GM18951 (cell line): ENCODE data around the gene IMMP2L.
"Not testable (repeated sequence)": the region's sequence is repeated elsewhere in the genome, so short reads cannot be mapped to it uniquely, and the experiment has no call there.

ENCODE experiments used
- POLR2A ChIP-seq: IDR thresholded peaks from 4 replicates; pipeline ENCODE4 v1.6.1; 2011; ENCODE audit warnings: mild to moderate bottlenecking; ENCODE audit not compliant: insufficient read length, insufficient read depth; ENCODE audit errors: extremely low read depth
- in situ Hi-C: fragments of 300-500 bp; cut with MboI; formaldehyde crosslinking; loops from one replicate; pipeline ENCODE4 v1.12.0; 2022; ENCODE audit warnings: low sequenced_read_pairs, mixed read lengths, inconsistent platforms; ENCODE audit not compliant: unreplicated experiment

The IMMP2L gene

GRCh38 chr7:111268941-111269340 lies 293.4 kb downstream of the IMMP2L start:
- TF ChIP-seq POLR2A: no peak
- in situ Hi-C loops: no loop called here

GRCh38 chr7:111266613-111267012 lies 295.7 kb downstream of the IMMP2L start:
- in situ Hi-C loops: no loop called here
- no peak for TF ChIP-seq POLR2A

DNA sequence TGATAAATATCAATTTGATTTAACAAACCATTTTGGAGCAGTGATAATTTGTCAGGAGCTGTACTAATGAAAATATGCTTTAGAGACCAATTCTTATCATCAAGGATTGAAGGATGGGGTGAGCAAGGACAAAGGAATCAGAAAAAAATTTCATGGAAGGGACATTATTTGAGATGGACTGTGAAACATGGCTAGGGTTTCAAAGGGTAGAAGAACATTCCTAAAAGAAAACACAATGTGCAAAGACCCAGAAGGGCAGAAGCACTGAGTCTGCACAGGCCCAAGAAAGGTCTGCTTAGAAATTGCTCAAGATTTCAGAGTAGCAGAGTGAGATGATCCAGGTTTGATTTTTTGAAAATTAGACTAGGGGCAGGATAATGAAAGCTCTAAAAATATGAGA lies 296.9 kb downstream of the IMMP2L start:
- no peak for TF ChIP-seq POLR2A
- in situ Hi-C loops: no loop called here

GRCh38 chr7:111264981-111265380 lies 297.3 kb downstream of the IMMP2L start:
- in situ Hi-C loops: no loop called here
- no peak for TF ChIP-seq POLR2A

GRCh38 chr7:111264111-111264868 lies 298.0 kb downstream of the IMMP2L start:
- in situ Hi-C loops: no loop called here
- no peak for TF ChIP-seq POLR2A

- in situ Hi-C loops: no loop called here
- TF ChIP-seq POLR2A: no peak
Measured at GRCh38 chr7:111262293-111263116, 299.8 kb downstream of the IMMP2L start.

GRCh38 chr7:111261496-111261895 lies 300.8 kb downstream of the IMMP2L start:
- in situ Hi-C loops: no loop called here

DNA sequence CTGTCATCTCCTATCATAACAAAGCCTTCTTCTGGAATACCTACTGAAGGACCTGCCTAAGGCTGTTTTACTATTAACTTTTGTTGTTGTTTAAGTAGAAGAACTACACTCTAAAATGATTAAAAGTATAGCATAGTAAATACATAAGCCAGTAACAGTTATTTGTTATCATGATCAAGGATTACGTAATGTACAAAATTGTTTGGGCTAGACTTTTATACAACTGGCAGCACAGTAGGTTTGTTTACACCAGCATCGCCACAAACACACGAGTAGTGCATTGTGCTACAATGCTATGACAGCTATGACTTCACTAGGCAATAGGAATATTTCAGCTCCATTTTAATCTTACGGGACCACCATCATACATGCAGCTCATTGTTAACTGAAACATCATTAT lies 302.3 kb downstream of the IMMP2L start:
- in situ Hi-C loops: no loop called here
- no peak for TF ChIP-seq POLR2A

More at GRCh38 chr7:111261496-111261895, 300.8 kb downstream of the IMMP2L start:
- TF ChIP-seq POLR2A: no peak

- TF ChIP-seq POLR2A: no peak
- in situ Hi-C loops: no loop called here
Measured at GRCh38 chr7:111256391-111256790, 305.9 kb downstream of the IMMP2L start.

- TF ChIP-seq POLR2A: no peak
- in situ Hi-C loops: no loop called here
Measured at GRCh38 chr7:111255576-111255975, 306.7 kb downstream of the IMMP2L start.

DNA sequence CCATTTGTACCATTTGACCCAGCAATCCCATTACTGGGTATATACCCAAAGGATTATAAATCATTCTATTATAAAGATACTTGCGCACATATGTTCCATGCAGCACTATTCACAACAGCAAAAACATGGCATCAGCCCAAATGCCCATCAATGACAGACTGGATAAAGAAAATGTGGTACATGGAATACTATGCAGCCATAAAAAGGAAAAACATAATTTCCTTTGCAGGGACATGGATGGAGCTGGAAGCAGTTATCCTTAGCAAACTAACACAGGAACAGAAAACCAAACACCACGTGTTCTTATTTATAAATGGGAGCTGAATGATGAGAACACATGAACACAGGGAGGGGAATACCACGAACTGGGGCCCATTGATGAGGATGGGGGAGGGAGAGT lies 310.9 kb downstream of the IMMP2L start:
- in situ Hi-C loops: not testable (repeated sequence)

DNA sequence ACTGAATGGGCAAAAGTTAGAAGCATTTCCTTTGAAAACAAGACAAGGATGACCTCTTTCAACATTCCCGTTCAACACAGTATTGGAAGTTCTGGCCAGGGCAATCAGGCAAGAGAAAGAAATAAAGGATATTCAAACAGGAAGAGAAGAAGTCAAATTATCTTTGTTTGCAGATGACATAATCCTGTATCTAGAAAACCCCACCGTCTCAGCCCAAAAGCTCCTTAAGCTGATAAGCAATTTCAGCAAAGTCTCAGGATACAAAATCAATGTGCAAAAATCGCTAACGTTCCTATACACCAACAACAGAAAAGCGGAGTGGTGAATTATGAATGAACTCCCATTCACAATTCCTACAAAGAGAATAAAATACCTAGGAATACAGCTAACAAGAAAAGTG lies 312.5 kb downstream of the IMMP2L start:
- in situ Hi-C loops: not testable (repeated sequence)

DNA sequence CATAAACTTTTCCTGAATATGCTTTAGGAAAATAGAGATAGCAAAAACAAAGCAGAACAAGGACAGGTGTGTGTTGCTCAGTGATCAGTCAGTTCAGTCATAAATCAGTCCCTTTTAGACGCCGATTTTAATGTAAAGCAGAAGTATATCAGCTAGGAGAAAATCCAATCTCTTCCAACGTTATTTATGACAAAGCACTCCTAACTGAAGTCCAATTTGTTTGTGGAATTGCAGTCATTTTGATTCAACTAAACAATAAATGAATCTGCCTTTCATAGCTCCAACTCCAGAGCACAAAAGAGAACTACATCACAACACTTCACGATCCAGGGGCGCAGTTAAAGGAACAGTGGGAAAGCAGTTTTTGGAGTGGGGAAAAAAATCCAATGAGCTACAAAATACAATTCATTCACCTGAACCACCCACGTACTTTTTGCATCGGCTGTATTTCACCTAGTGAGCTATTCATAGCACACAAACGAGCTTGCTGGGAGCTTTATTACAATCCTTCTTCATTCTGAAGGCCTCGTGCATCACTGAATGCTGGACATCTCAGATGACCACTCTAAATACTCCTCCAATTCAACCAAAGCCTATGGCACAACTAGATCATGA lies 320.0 kb downstream of the IMMP2L start:
- no peak for TF ChIP-seq POLR2A
- in situ Hi-C loops: no loop called here

- in situ Hi-C loops: no loop called here
- TF ChIP-seq POLR2A: no peak
Measured at GRCh38 chr7:111240371-111240770, 321.9 kb downstream of the IMMP2L start.
